ENCODE measurements around the gene COQ8A.

DNA sequence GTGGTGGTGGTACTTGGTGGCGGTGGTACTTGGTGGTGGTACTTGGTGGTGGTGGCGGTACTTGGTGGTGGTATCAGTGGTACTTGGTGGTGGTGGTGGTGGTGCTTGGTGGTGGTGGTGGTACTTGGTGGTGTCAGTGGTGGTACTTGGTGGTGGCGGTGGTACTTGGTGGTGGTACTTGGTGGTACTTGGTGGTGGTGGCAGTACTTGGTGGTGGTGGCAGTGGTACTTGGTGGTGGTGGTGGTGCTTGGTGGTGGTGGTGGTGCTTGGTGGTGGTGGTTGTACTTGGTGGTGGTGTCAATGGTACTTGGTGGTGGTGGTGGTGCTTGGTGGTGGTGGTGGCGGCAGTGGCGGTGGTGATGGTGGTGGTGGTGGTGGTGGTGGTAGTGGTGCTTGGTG, 20.2 kb downstream of the COQ8A start:
- TF ChIP-seq, protein P1, sequence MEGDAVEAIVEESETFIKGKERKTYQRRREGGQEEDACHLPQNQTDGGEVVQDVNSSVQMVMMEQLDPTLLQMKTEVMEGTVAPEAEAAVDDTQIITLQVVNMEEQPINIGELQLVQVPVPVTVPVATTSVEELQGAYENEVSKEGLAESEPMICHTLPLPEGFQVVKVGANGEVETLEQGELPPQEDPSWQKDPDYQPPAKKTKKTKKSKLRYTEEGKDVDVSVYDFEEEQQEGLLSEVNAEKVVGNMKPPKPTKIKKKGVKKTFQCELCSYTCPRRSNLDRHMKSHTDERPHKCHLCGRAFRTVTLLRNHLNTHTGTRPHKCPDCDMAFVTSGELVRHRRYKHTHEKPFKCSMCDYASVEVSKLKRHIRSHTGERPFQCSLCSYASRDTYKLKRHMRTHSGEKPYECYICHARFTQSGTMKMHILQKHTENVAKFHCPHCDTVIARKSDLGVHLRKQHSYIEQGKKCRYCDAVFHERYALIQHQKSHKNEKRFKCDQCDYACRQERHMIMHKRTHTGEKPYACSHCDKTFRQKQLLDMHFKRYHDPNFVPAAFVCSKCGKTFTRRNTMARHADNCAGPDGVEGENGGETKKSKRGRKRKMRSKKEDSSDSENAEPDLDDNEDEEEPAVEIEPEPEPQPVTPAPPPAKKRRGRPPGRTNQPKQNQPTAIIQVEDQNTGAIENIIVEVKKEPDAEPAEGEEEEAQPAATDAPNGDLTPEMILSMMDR (IDR thresholded peaks at IDR 0.05), result no peak
- no peak for TF ChIP-seq POLR2A (IDR thresholded peaks at IDR 0.05)
